ENCODE data around the gene SCAMP3. TPM values are rescaled to one million over a fixed set of nuclear protein-coding genes. Genes with fewer than 3 reads are reported as not detected.

Gene SCAMP3
- total RNA-seq, 1 donor from 2014 or later, result 54.9 TPM

DNA sequence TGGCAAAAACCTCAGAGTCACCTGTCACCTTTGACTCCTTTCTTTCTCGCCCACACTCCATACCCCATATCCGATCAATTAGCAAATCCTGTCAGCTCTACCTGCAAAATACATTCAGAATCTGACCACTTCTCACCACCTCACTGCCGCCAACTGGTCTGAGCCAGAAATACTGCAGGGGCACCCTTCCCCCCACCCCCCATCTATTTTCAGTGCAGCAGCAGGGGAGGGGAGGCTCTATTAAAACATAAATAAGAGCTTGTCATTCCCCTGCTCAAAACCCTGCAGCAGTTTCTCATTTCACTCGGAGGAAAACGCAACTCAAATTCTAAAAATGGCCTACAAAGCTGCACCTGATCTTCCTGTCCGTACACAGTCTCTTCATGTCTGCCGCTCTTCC is 35.2 kb upstream of the SCAMP3 start:
- Mint-ChIP-seq H3K4me3 (ENCODE audit: unreplicated experiment) (no peak overlapping the region), H3K27me3 (ENCODE audit: unreplicated experiment) (peaks cover 15% of the 10 kb centered on the region), H3K4me1 (ENCODE audit: unreplicated experiment) (peaks cover 11% of the 10 kb centered on the region), H3K9me3 (ENCODE audit: unreplicated experiment) (no peaks in the 10 kb centered on the region), H3K36me3 (ENCODE audit: low read depth, unreplicated experiment) (peaks cover 4% of the 10 kb centered on the region), H3K27ac (ENCODE audit: unreplicated experiment) (no peak overlapping the region)
- no peak for DNase-seq (ENCODE audit: low spot score)
- TF ChIP-seq, protein P1, sequence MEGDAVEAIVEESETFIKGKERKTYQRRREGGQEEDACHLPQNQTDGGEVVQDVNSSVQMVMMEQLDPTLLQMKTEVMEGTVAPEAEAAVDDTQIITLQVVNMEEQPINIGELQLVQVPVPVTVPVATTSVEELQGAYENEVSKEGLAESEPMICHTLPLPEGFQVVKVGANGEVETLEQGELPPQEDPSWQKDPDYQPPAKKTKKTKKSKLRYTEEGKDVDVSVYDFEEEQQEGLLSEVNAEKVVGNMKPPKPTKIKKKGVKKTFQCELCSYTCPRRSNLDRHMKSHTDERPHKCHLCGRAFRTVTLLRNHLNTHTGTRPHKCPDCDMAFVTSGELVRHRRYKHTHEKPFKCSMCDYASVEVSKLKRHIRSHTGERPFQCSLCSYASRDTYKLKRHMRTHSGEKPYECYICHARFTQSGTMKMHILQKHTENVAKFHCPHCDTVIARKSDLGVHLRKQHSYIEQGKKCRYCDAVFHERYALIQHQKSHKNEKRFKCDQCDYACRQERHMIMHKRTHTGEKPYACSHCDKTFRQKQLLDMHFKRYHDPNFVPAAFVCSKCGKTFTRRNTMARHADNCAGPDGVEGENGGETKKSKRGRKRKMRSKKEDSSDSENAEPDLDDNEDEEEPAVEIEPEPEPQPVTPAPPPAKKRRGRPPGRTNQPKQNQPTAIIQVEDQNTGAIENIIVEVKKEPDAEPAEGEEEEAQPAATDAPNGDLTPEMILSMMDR (IDR thresholded peaks at IDR 0.05; ENCODE audit: unreplicated experiment), result no peak

DNA sequence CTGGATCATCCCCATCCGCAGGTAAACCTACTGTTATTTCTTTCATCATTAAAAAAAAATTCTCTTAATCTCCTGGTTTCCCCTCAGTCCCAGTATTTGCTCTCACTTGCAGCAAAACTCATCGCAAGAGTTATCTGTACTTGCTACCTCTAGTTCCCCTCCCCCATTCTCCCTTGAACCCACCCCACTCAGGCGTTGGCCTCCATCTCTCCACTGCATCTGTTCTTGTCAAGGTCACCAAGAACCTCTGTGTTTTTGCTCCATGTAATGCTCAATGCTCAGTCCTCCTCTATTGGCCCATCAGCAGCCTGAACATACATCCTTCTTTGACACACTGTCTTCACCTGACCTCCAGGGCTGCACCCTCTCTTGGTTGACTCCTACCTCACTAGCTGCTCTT is 34.5 kb upstream of the SCAMP3 start:
- H3K4me3 Mint-ChIP-seq (ENCODE audit: unreplicated experiment), result peak overlapping the region; percentile 43
- TF ChIP-seq, protein P1 (IDR thresholded peaks at IDR 0.05; ENCODE audit: unreplicated experiment), result no peak
- H3K36me3 Mint-ChIP-seq (ENCODE audit: low read depth, unreplicated experiment), result peaks cover 4% of the 10 kb centered on the region
- H3K4me1 Mint-ChIP-seq (ENCODE audit: unreplicated experiment), result peaks cover 10% of the 10 kb centered on the region
- no peak for DNase-seq (ENCODE audit: low spot score)
- H3K27ac Mint-ChIP-seq (ENCODE audit: unreplicated experiment), result no peak overlapping the region
- H3K27me3 Mint-ChIP-seq (ENCODE audit: unreplicated experiment), result peaks cover 15% of the 10 kb centered on the region
- no peaks in the 10 kb centered on the region for H3K9me3 Mint-ChIP-seq (ENCODE audit: unreplicated experiment)

- H3K36me3 Mint-ChIP-seq (ENCODE audit: low read depth, unreplicated experiment), result no peaks in the 10 kb centered on the region
- no peaks in the 10 kb centered on the region for H3K9me3 Mint-ChIP-seq (ENCODE audit: unreplicated experiment)
- H3K4me1 Mint-ChIP-seq (ENCODE audit: unreplicated experiment), result peaks cover 4% of the 10 kb centered on the region
- TF ChIP-seq, protein P1 (IDR thresholded peaks at IDR 0.05; ENCODE audit: unreplicated experiment), result no peak
- DNase-seq (ENCODE audit: low spot score), result no peak
- no peak overlapping the region for H3K27ac Mint-ChIP-seq (ENCODE audit: unreplicated experiment)
- H3K27me3 Mint-ChIP-seq (ENCODE audit: unreplicated experiment), result peaks cover 17% of the 10 kb centered on the region
- H3K4me3 Mint-ChIP-seq (ENCODE audit: unreplicated experiment), result peak overlapping the region; percentile 25
Observed at GRCh38 chr1:155295942-155296267, 33.7 kb upstream of the SCAMP3 start.

DNA sequence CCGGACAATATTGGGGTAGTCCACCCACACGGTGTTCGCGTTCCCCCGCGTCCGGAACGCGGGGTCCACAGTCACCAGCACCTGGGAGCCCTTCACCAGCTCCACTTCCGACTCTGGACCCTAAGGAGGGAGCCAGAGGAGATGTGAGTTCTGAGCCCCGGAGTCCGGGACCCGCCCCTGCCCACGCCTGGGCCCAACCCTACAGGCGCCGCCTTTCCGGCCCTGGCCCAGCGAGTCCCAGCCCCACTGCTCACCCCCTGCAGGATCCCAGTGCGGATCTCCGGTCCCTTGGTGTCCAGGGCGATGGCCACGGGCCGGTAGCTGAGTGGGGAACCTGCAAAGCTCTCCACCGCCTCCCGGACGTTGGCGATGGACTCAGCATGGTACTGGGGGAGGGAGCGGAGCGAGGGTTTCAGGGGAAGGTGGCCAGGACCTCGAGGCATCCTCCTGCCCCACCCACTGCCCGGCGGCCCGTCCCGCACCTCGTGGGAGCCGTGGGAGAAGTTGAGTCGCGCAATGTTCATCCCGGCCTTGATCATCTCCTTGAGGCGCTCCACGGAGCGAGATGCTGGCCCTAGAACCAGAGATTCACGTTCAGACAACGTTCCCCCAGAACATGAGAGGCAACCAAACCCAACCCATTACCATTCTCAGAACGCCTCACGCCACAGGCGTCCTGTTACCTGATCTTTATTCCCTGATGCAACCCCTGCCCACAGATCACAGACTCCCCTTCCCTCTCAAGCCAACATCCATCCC is 33.2 kb upstream of the SCAMP3 start:
- H3K4me1 Mint-ChIP-seq (ENCODE audit: unreplicated experiment), result peaks cover 4% of the 10 kb centered on the region
- H3K36me3 Mint-ChIP-seq (ENCODE audit: low read depth, unreplicated experiment), result no peaks in the 10 kb centered on the region
- TF ChIP-seq, protein P1 (IDR thresholded peaks at IDR 0.05; ENCODE audit: unreplicated experiment), result no peak
- DNase-seq (ENCODE audit: low spot score), result no peak
- peaks cover 17% of the 10 kb centered on the region for H3K27me3 Mint-ChIP-seq (ENCODE audit: unreplicated experiment)
- no peaks in the 10 kb centered on the region for H3K9me3 Mint-ChIP-seq (ENCODE audit: unreplicated experiment)
- H3K4me3 Mint-ChIP-seq (ENCODE audit: unreplicated experiment), result peak overlapping the region; percentile 87
- no peak overlapping the region for H3K27ac Mint-ChIP-seq (ENCODE audit: unreplicated experiment)

GRCh38 chr1:155294520-155295182 is 32.5 kb upstream of the SCAMP3 start:
- Mint-ChIP-seq H3K27ac (ENCODE audit: unreplicated experiment) (peak overlapping the region; percentile 31), H3K4me3 (ENCODE audit: unreplicated experiment) (peak overlapping the region; percentile 87), H3K9me3 (ENCODE audit: unreplicated experiment) (no peaks in the 10 kb centered on the region), H3K27me3 (ENCODE audit: unreplicated experiment) (peaks cover 18% of the 10 kb centered on the region), H3K4me1 (ENCODE audit: unreplicated experiment) (peaks cover 4% of the 10 kb centered on the region), H3K36me3 (ENCODE audit: low read depth, unreplicated experiment) (no peaks in the 10 kb centered on the region)
- TF ChIP-seq, protein P1 (IDR thresholded peaks at IDR 0.05; ENCODE audit: unreplicated experiment), result no peak
- DNase-seq (ENCODE audit: low spot score), result no peak

Measured in endothelial cell (in vitro differentiated cells).